BE2C (cell line): Measurements from ENCODE around the gene TMEM132E. TPM values are rescaled to one million over a fixed set of nuclear protein-coding genes. Genes with fewer than 3 reads are reported as not detected.
A peak's percentile ranks its signal among the peaks of the same experiment; 100 is the strongest.
"Not testable (repeated sequence)": the region's sequence is repeated elsewhere in the genome, so short reads cannot be mapped to it uniquely, and the experiment has no call there.

ENCODE experiments used
- DNase-seq: peaks from one replicate; pipeline ENCODE4 v3.0.0-alpha.2; 2020
- H3K27me3 ChIP-seq: fragments of 250-450 bp; sonication (Bioruptor Pico); 2 replicates; pipeline ENCODE4 v1.5.1; 2020; ENCODE audit warnings: mild to moderate bottlenecking
- H3K36me3 ChIP-seq: fragments of 250-450 bp; sonication (Bioruptor Pico); 2 replicates; pipeline ENCODE4 v1.5.1; 2020; ENCODE audit warnings: mild to moderate bottlenecking
- H3K4me1 ChIP-seq: fragments of 250-450 bp; sonication (Bioruptor Pico); 2 replicates; pipeline ENCODE4 v1.5.1; 2020
- H3K4me3 ChIP-seq: 2 replicates; pipeline ENCODE4 v1.5.1; 2011; ENCODE audit warnings: low read depth, low read length
- H3K9me3 ChIP-seq: fragments of 250-450 bp; sonication (Bioruptor Pico); 2 replicates; pipeline ENCODE4 v1.5.1; 2020
- polyA plus RNA-seq: library from polyadenylated mRNA; unstranded; fragments of >200 nt; gene quantifications from one replicate; pipeline ENCODE4 v1.2.1, GENCODE V29; 2012; ENCODE audit warnings: low read depth, missing spikeins; ENCODE audit not compliant: insufficient read length, insufficient read depth
- TF ChIP-seq, protein P1 (sequence below): IDR thresholded peaks from 2 replicates; pipeline ENCODE4 v1.5.1; 2012; ENCODE audit warnings: mild to moderate bottlenecking, low read depth, low read length

The TMEM132E gene, protein sequence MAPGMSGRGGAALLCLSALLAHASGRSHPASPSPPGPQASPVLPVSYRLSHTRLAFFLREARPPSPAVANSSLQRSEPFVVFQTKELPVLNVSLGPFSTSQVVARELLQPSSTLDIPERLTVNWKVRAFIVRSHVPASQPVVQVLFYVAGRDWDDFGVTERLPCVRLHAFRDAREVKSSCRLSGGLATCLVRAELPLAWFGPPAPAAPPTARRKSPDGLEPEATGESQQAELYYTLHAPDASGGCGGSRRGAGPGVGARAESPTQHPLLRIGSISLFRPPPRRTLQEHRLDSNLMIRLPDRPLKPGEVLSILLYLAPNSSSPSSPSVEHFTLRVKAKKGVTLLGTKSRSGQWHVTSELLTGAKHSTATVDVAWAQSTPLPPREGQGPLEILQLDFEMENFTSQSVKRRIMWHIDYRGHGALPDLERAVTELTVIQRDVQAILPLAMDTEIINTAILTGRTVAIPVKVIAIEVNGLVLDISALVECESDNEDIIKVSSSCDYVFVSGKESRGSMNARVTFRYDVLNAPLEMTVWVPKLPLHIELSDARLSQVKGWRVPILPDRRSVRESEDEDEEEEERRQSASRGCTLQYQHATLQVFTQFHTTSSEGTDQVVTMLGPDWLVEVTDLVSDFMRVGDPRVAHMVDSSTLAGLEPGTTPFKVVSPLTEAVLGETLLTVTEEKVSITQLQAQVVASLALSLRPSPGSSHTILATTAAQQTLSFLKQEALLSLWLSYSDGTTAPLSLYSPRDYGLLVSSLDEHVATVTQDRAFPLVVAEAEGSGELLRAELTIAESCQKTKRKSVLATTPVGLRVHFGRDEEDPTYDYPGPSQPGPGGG (N-terminal part only)
- 41.4 TPM for polyA plus RNA-seq

DNA sequence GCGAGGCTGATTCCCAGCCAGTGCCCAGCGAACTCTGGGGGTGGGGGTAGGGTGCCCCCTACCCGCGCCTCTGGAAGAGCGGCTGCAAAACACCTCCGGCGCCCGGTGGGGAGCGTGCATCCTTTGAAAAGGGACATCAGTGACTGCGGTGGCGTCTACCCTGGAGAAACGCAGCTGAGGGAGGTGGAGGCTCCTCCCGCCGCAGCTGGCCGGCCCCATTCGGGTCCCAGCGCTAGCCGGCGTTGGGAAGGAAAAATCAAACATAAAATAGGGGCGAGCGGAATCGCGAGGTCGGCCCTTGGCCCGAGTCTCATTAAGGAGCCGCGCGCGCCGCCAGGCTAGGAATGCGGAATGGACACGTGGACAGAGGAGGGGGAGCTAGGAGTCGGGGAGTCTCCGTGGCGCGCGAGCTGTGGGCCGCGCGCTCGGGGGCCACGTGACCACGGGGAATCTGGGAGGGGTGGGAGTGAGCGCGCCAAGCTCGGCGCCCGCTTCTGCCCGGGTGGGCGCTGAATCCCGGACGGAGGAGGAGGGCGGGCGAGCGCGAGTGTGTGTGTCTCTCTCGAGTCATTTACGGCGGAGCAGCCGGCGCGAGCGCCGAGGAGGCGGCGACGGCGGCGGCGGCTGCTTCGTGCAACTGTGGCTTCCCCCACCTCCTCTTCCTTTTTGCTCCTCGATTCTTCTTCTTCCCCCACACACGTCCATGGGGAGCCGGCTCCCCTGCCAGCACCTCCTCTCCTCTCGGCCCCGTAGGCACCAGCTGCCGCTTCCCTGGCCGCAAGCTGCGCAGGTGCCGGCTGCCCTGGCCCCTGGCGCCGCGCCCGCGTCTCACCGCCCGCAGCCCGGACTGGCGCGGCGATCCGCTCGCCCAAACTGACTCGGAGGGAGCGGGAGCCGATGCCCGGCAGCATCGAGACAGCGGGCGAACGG, at the start of gene TMEM132E:
TSS of gene TMEM132E (plus strand) at position 566 of the 930 bp plus-strand sequence. CDS start 1,495 bp downstream, outside the sequence.
- TF ChIP-seq, protein P1, sequence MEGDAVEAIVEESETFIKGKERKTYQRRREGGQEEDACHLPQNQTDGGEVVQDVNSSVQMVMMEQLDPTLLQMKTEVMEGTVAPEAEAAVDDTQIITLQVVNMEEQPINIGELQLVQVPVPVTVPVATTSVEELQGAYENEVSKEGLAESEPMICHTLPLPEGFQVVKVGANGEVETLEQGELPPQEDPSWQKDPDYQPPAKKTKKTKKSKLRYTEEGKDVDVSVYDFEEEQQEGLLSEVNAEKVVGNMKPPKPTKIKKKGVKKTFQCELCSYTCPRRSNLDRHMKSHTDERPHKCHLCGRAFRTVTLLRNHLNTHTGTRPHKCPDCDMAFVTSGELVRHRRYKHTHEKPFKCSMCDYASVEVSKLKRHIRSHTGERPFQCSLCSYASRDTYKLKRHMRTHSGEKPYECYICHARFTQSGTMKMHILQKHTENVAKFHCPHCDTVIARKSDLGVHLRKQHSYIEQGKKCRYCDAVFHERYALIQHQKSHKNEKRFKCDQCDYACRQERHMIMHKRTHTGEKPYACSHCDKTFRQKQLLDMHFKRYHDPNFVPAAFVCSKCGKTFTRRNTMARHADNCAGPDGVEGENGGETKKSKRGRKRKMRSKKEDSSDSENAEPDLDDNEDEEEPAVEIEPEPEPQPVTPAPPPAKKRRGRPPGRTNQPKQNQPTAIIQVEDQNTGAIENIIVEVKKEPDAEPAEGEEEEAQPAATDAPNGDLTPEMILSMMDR, result no peak
- H3K36me3 ChIP-seq, result no peaks in the 10 kb centered on the region
- H3K4me3 ChIP-seq, result peak within 1 kb of the TSS; percentile 44
- H3K4me1 ChIP-seq, result peaks cover 3% of the 10 kb centered on the region
- H3K27me3 ChIP-seq, result peaks cover 71% of the 10 kb centered on the region
- peak; percentile 52 for DNase-seq
- H3K9me3 ChIP-seq, result no peaks in the 10 kb centered on the region

DNA sequence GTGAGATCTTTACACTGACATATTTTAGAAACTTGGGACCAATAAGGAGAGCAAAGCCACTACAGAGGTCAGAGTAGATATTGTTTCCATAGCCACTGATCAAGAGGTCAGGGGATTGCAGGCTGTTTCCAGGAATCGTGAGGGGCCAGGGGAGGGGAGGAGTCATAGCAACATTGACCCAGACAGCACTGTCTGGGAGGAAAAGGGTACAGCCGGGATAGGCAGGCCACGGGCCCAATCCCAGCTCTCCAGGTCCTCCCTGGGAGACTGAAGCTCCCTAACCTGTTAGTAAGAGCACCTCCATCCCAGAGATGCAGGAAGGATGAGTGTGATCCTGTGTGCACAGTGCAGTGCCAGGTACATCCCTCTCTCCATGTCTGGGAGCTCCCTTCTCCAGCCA, 48.5 kb upstream of the TMEM132E start:
- no peaks in the 10 kb centered on the region for H3K4me1 ChIP-seq
- H3K9me3 ChIP-seq, result no peaks in the 10 kb centered on the region
- DNase-seq, result no peak
- no peaks in the 10 kb centered on the region for H3K36me3 ChIP-seq
- no peak overlapping the region for H3K4me3 ChIP-seq
- TF ChIP-seq, protein P1, result no peak
- no peaks in the 10 kb centered on the region for H3K27me3 ChIP-seq

DNA sequence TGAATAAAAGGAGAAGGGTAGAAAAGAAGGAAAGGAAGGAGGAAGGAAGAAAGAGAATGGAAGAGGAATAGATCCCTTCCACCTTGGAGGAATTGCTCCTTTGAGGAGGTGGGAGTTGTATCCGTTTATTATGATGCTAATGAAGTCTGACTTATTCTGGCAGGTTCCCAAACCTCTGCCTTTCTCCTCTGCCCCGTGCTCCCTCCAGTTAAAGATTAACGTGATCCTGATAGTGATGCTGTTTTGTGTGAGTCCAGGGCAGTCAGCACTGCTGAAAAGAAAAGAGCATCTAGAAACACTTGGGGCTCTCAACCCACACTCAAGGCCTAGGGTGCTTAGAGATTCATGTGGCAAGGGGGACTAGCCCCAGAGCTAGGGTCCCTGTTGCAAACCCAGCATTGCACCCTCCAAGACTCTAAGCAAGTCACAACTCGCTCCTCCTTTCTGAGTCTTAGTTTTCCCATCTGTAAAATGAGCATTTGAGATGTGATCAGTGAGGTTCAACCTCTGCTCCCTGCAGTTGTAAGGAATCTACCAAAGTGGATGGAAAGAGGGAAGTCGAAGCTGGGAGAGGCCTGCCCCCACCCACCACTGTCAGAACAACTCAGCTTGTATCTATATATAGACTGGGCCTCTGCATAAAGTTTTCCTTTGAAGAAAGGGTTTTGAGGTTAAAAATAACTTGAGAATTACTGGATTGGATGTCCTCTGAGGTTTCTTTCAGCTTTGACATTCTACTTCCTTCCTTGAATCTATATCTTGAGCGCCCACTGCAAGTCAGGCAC, 46.9 kb upstream of the TMEM132E start:
- DNase-seq, result no peak
- H3K9me3 ChIP-seq, result no peaks in the 10 kb centered on the region
- H3K36me3 ChIP-seq, result no peaks in the 10 kb centered on the region
- peaks cover 4% of the 10 kb centered on the region; the same call in 1 of the 2 replicates for H3K27me3 ChIP-seq
- TF ChIP-seq, protein P1, result no peak
- no peaks in the 10 kb centered on the region for H3K4me1 ChIP-seq
- H3K4me3 ChIP-seq, result no peak overlapping the region

DNA sequence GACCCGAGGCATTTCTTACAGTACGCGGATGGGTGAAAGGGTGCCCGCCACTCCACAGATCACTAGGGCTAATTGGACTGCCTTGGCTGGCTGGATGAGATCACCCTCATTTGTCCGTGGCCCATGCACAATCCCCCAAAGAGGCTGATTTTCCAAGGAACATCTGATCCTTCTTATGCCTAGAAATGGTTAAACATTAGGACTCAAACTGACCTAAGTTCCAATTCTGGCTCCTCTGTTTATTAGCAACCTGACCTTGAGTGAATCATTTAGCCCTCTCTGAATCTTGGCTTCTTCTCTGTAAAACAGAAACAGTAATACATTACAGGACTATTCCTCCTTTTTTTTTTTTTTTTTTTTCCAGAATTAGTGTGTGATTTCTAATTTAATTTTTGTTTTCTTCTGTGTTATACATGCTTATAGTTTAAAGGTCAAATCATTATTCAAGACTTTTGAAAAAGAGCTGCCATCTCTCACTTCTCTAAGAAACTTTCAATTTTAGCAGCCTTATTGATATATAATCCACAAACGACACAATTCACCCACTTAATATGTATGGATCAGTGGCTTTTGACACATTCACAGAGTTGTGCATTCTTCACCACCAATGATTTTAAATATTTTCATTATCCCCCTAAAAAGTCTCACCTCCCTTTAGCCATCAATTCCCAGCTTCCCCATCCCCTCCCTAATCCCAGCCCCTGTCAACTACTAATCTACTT, 45.4 kb upstream of the TMEM132E start:
- Histone ChIP-seq H3K36me3 (no peaks in the 10 kb centered on the region), H3K4me3 (no peak overlapping the region), H3K27me3 (peaks cover 4% of the 10 kb centered on the region; the same call in 1 of the 2 replicates), H3K9me3 (no peaks in the 10 kb centered on the region), H3K4me1 (no peaks in the 10 kb centered on the region)
- TF ChIP-seq, protein P1, result no peak
- DNase-seq, result no peak

DNA sequence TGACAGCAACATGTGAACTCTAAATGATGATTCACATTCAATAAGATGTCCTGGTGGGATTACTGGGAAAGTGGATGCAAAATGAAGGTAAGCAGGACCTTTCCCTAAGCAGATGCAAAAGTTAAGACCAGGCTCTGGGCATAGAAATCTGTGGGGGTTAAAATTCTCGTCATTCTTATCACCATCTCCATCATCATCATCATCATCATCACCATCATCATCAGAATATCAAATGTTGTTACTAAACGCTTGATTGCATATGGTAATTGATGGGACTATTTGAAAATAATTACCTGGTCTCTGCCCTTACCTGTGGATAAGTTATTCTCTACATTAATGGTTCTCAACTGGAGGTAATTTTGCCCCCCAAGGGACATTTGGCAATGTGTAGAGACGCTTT, 41.9 kb upstream of the TMEM132E start:
- Histone ChIP-seq H3K9me3 (no peaks in the 10 kb centered on the region), H3K27me3 (peaks cover 4% of the 10 kb centered on the region; the same call in 1 of the 2 replicates), H3K4me1 (no peaks in the 10 kb centered on the region)

DNA sequence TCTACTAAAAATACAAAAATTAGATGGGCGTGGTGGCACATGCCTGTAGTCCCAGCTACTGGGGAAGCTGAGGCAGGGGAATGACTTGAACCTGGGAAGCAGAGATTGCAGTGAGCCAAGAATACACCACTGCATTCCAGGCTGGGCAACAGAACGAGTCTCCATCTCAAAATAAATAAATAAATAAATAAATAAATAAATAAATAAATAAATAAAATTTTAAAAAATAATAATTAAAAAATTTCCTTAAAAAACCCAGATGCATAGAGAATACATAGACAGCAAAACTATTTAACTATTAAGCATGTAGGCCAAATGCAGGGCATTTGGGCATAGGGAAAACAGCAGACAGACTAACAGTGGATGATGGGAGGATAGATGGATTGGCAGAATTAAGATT, 40.8 kb upstream of the TMEM132E start:
- H3K27me3 ChIP-seq, H3K36me3 ChIP-seq, H3K9me3 ChIP-seq, H3K4me3 ChIP-seq, H3K4me1 ChIP-seq, DNase-seq: not testable (repeated sequence)

More for the DNA sequence above, 41.9 kb upstream of the TMEM132E start:
- H3K4me3 ChIP-seq, result no peak overlapping the region
- TF ChIP-seq, protein P1, result no peak
- DNase-seq, result no peak
- H3K36me3 ChIP-seq, result no peaks in the 10 kb centered on the region
